Liver (tissue), 9 donors: ENCODE data around the gene TADA3. TPM values are rescaled to one million over a fixed set of nuclear protein-coding genes. Genes with fewer than 3 reads are reported as not detected.

Source experiments
- DNase-seq: peaks from one replicate; pipeline ENCODE4 v3.0.0-alpha.2; 2017; ENCODE audit warnings: low spot score
- H3K27ac ChIP-seq, 2 donors: one replicate each; pipeline ENCODE4 v1.7.0; 2013; ENCODE audit warnings: inconsistent platforms in 2 of 2, low read length in 2 of 2, control low read depth in 1 of 2, low read depth in 1 of 2, mild to moderate bottlenecking in 1 of 2
- H3K27me3 ChIP-seq, 4 donors: one replicate each; pipeline versions ENCODE4 v1.6.1 to v1.7.0; 2013; ENCODE audit warnings: low read length in 3 of 4, inconsistent platforms in 1 of 4, mild to moderate bottlenecking in 1 of 4, moderate library complexity in 1 of 4; ENCODE audit not compliant: control insufficient read depth in 4 of 4, insufficient read depth in 4 of 4
- H3K36me3 ChIP-seq, 4 donors: one replicate each; pipeline versions ENCODE4 v1.6.1 to v1.7.0; 2013; ENCODE audit warnings: low read length in 3 of 4, mild to moderate bottlenecking in 3 of 4, low read depth in 1 of 4, moderate library complexity in 1 of 4; ENCODE audit not compliant: control insufficient read depth in 4 of 4, insufficient read depth in 3 of 4
- H3K4me1 ChIP-seq, 4 donors: one replicate each; pipeline versions ENCODE4 v1.6.1 to v1.7.0; 2013; ENCODE audit warnings: low read length in 3 of 4, mild to moderate bottlenecking in 3 of 4, moderate library complexity in 1 of 4; ENCODE audit not compliant: control insufficient read depth in 4 of 4, insufficient read depth in 4 of 4
- H3K4me3 ChIP-seq, 3 donors: one replicate each; pipeline versions ENCODE4 v1.6.1 to v1.7.0; 2013; ENCODE audit warnings: low read length in 3 of 3, control low read depth in 1 of 3, low read depth in 1 of 3, mild to moderate bottlenecking in 1 of 3
- H3K9ac ChIP-seq, 2 donors: one replicate each; pipeline ENCODE4 v1.7.0; 2013; ENCODE audit warnings: low read length in 2 of 2, mild to moderate bottlenecking in 2 of 2, moderate library complexity in 2 of 2, control low read depth in 1 of 2, low read depth in 1 of 2
- H3K9me3 ChIP-seq, 4 donors: one replicate each; pipeline versions ENCODE4 v1.6.1 to v1.7.0; 2013; ENCODE audit warnings: low read length in 3 of 4; ENCODE audit not compliant: control insufficient read depth in 4 of 4
- ATF3 ChIP-seq: IDR thresholded peaks from 2 replicates; pipeline ENCODE4 v1.6.1; 2016; ENCODE audit warnings: antibody characterized with exemption
- CTCF ChIP-seq: fragments of 150-350 bp; IDR thresholded peaks from 2 replicates; pipeline ENCODE4 v1.5.1; 2017; ENCODE audit warnings: improper control_type of control experiment, low read depth, low read length; ENCODE audit not compliant: missing input control
- EGR1 ChIP-seq, 2 donors: IDR thresholded peaks; 2 replicates each; pipeline ENCODE4 v1.6.1; 2016 to 2018; ENCODE audit warnings: antibody characterized with exemption in 2 of 2, low read depth in 2 of 2
- FOXA1 ChIP-seq: IDR thresholded peaks from 2 replicates; pipeline ENCODE4 v1.6.1; 2016; ENCODE audit warnings: antibody characterized with exemption
- GABPA ChIP-seq, 2 donors: IDR thresholded peaks in 1 of 2; conservative IDR thresholded peaks in 1 of 2; 2 replicates each; pipeline ENCODE4 v1.6.1; 2016; ENCODE audit warnings: antibody characterized with exemption in 2 of 2, mild to moderate bottlenecking in 1 of 2, moderate library complexity in 1 of 2
- HNF4G ChIP-seq: IDR thresholded peaks from 2 replicates; pipeline ENCODE4 v1.6.1; 2016; ENCODE audit warnings: antibody characterized with exemption
- JUND ChIP-seq, 2 donors: IDR thresholded peaks; 2 replicates each; pipeline ENCODE4 v1.6.1; 2016; ENCODE audit warnings: antibody characterized with exemption in 2 of 2
- NR2F2 ChIP-seq: IDR thresholded peaks from 2 replicates; pipeline ENCODE4 v1.6.1; 2016; ENCODE audit warnings: antibody characterized with exemption
- RXRA ChIP-seq, 2 donors: IDR thresholded peaks; 2 replicates each; pipeline ENCODE4 v1.6.1; 2017 to 2018; ENCODE audit warnings: antibody characterized with exemption in 2 of 2, mild to moderate bottlenecking in 1 of 2
- SP1 ChIP-seq: IDR thresholded peaks from 2 replicates; pipeline ENCODE4 v1.6.1; 2018; ENCODE audit warnings: antibody characterized with exemption, mild to moderate bottlenecking
- TAF1 ChIP-seq: conservative IDR thresholded peaks from 2 replicates; pipeline ENCODE4 v1.6.1; 2016; ENCODE audit warnings: antibody characterized with exemption, mild to moderate bottlenecking
- YY1 ChIP-seq: IDR thresholded peaks from 2 replicates; pipeline ENCODE4 v1.6.1; 2016; ENCODE audit warnings: antibody characterized with exemption, mild to moderate bottlenecking
- ZBTB33 ChIP-seq: IDR thresholded peaks from 2 replicates; pipeline ENCODE4 v1.6.1; 2016; ENCODE audit warnings: antibody characterized with exemption
- WGBS: extraction: QIAGEN DNeasy Blood & Tissue Kit; methylation state at CpG from one replicate; pipeline ENCODE4 v1.1.7; 2013; 5-methylcytosine and 5-hydroxymethylcytosine counted together
- polyA plus RNA-seq, 2 donors: library from polyadenylated mRNA; stranded (reverse) in 1 of 2; unstranded in 1 of 2; fragments of 200-250 nt in 1 of 2; fragments of >200 nt in 1 of 2; fragmentation: Nextera tagmentation in 1 of 2; extraction: Ambion mirVana in 1 of 2; gene quantifications; one replicate each; pipeline versions ENCODE4 v1.2.1 to v1.2.3, GENCODE V29; 2013 to 2015
- total RNA-seq, 2 donors: library from RNA; depleted of rRNA; stranded (reverse); fragments of >200 nt; gene quantifications; one replicate each; pipeline ENCODE4 v1.2.3, GENCODE V29; 2014
- TF ChIP-seq, protein P1 (sequence below): IDR thresholded peaks from 2 replicates; pipeline ENCODE4 v1.6.1; 2016; ENCODE audit warnings: antibody characterized with exemption
- TF ChIP-seq, protein P2 (sequence below): IDR thresholded peaks from 2 replicates; pipeline ENCODE4 v1.6.1; 2016; ENCODE audit warnings: antibody characterized with exemption, mild to moderate bottlenecking
- donor health status: healthy.
- donor health status: healthy.
- donor health status: healthy.
- donor health status: healthy.
- donor health status: healthy.

Gene TADA3
- total and polyA plus RNA-seq, 4 donors, result 16.2 to 27.8 (median 21.5) TPM

GRCh38 chr3:9781978-9782603 lies 10.2 kb downstream of the TADA3 start (continued):
- TF ChIP-seq CTCF, result no peak
- no peak for TF ChIP-seq YY1
- TF ChIP-seq, protein P1, sequence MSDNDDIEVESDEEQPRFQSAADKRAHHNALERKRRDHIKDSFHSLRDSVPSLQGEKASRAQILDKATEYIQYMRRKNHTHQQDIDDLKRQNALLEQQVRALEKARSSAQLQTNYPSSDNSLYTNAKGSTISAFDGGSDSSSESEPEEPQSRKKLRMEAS, result no peak
- peak; percentile 25 for TF ChIP-seq SP1

DNA sequence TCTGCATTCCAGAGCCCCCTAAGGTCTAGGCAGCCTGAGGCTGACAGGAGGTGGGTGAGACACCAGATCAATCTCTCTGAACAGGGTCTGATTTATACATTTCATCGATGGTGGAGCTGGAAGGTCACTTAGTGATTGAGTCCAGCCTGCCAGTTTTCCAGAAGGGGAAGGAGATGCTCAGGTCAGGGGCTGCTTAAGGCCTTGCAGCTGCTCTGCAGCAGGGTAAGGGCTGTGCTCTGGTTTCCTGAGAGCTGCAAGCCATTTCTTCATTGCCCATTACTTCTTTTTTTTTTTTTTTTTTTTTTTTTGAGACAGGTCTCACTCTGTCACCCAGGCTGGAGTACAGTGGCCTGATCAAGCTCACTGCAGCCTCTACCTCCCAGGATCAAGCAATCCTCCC lies 10.7 kb downstream of the TADA3 start:
- Histone ChIP-seq H3K27ac (peak overlapping the region; percentile 79 to 83), H3K36me3 (peaks cover 2 to 24% (median 16%) of the 10 kb centered on the region in 4 donors), H3K9ac (no peak overlapping the region), H3K27me3 (no peaks in the 10 kb centered on the region), H3K4me3 (no peak overlapping the region), H3K9me3 (no peaks in the 10 kb centered on the region), H3K4me1 (peaks cover 6 to 34% (median 18%) of the 10 kb centered on the region in 4 donors)
- WGBS, result 90% methylated on average over 1 of the region's 1 CpG
- TF ChIP-seq ATF3 (no peak), GABPA (IDR thresholded peaks at IDR 0.05 in 1 of 2, conservative IDR thresholded peaks at IDR 0.05 in 1 of 2) (no peak), SP1 (no peak), RXRA (IDR thresholded peaks at IDR 0.05) (no peak), TAF1 (no peak), YY1 (no peak), JUND (IDR thresholded peaks at IDR 0.05) (no peak), EGR1 (IDR thresholded peaks at IDR 0.05; ENCODE audit: low read depth in 2 of 2) (no peak), HNF4G (no peak), NR2F2 (no peak), ZBTB33 (no peak), CTCF (no peak), FOXA1 (no peak)
- TF ChIP-seq, protein P2, sequence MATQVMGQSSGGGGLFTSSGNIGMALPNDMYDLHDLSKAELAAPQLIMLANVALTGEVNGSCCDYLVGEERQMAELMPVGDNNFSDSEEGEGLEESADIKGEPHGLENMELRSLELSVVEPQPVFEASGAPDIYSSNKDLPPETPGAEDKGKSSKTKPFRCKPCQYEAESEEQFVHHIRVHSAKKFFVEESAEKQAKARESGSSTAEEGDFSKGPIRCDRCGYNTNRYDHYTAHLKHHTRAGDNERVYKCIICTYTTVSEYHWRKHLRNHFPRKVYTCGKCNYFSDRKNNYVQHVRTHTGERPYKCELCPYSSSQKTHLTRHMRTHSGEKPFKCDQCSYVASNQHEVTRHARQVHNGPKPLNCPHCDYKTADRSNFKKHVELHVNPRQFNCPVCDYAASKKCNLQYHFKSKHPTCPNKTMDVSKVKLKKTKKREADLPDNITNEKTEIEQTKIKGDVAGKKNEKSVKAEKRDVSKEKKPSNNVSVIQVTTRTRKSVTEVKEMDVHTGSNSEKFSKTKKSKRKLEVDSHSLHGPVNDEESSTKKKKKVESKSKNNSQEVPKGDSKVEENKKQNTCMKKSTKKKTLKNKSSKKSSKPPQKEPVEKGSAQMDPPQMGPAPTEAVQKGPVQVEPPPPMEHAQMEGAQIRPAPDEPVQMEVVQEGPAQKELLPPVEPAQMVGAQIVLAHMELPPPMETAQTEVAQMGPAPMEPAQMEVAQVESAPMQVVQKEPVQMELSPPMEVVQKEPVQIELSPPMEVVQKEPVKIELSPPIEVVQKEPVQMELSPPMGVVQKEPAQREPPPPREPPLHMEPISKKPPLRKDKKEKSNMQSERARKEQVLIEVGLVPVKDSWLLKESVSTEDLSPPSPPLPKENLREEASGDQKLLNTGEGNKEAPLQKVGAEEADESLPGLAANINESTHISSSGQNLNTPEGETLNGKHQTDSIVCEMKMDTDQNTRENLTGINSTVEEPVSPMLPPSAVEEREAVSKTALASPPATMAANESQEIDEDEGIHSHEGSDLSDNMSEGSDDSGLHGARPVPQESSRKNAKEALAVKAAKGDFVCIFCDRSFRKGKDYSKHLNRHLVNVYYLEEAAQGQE, result no peak
- TF ChIP-seq, protein P1, result no peak
- DNase-seq, result no peak
